AG04449 (cell line): ENCODE results near the gene ADAMTS16.

ENCODE experiments used
- CTCF ChIA-PET: fragments of 350-600 bp; formaldehyde crosslinking; extraction: SDS; loops from one replicate; lab custom pipeline; 2021; ENCODE audit warnings: antibody characterized with exemption; lab: Yijun Ruan, JAX
- POLR2A ChIA-PET: fragments of 400-600, 350-600 bp; formaldehyde crosslinking; extraction: SDS; loops from one replicate; lab custom pipeline; 2020; ENCODE audit warnings: antibody characterized with exemption, inconsistent platforms; lab: Yijun Ruan, JAX
- DNase-seq: peaks from one replicate; pipeline ENCODE4 v3.0.0-alpha.2; 2010; ENCODE audit warnings: low read depth, low spot score
- H3K4me3 ChIP-seq: 2 replicates; pipeline ENCODE4 v1.5.1; 2011; ENCODE audit warnings: low read depth, mild to moderate bottlenecking, control low read depth, low read length
- CTCF ChIP-seq: IDR thresholded peaks from one replicate; pipeline ENCODE4 v1.5.1; 2011; ENCODE audit warnings: mild to moderate bottlenecking, moderate library complexity, low read length, control low read depth, inconsistent platforms; ENCODE audit not compliant: insufficient read depth; ENCODE audit errors: missing control alignments

ADAMTS16 gene

GRCh38 chr5:5195128-5195918, 55.2 kb downstream of the ADAMTS16 start:
- TF ChIP-seq CTCF, result no peak
- ChIA-PET CTCF (no interaction called here), POLR2A (no interaction called here)
- no peak overlapping the region for H3K4me3 ChIP-seq
- no peak for DNase-seq

GRCh38 chr5:5198135-5198534, 58.0 kb downstream of the ADAMTS16 start:
- CTCF ChIA-PET, result interaction anchor here (0.9 to 1.3 kb wide), 2 partner anchors 55 to 57 kb away, joined by 3 read pairs; no protein-coding TSS in a partner anchor
- H3K4me3 ChIP-seq, result no peak overlapping the region
- POLR2A ChIA-PET, result no interaction called here
- no peak for DNase-seq
- TF ChIP-seq CTCF, result no peak

- POLR2A ChIA-PET, result no interaction called here
- CTCF ChIA-PET, result interaction anchor here (0.6 to 0.9 kb wide), 2 partner anchors 11 to 58 kb away, joined by 3 read pairs; no protein-coding TSS in a partner anchor
Observed at GRCh38 chr5:5198815-5199214, 58.7 kb downstream of the ADAMTS16 start.

GRCh38 chr5:5199495-5199894, 59.4 kb downstream of the ADAMTS16 start:
- no peak overlapping the region for H3K4me3 ChIP-seq
- CTCF ChIA-PET, result no interaction called here
- POLR2A ChIA-PET, result no interaction called here
- no peak for DNase-seq
- no peak for TF ChIP-seq CTCF

More at GRCh38 chr5:5198815-5199214, 58.7 kb downstream of the ADAMTS16 start:
- H3K4me3 ChIP-seq, result no peak overlapping the region
- DNase-seq, result no peak
- TF ChIP-seq CTCF, result no peak

- ChIA-PET CTCF (no interaction called here), POLR2A (no interaction called here)
- DNase-seq, result no peak
- H3K4me3 ChIP-seq, result no peak overlapping the region
- no peak for TF ChIP-seq CTCF
Observed at GRCh38 chr5:5200133-5200532, 60.0 kb downstream of the ADAMTS16 start.

GRCh38 chr5:5202321-5202720, 62.2 kb downstream of the ADAMTS16 start:
- no peak overlapping the region for H3K4me3 ChIP-seq

More at GRCh38 chr5:5202321-5202720, 62.2 kb downstream of the ADAMTS16 start:
- no peak for DNase-seq
- TF ChIP-seq CTCF, result no peak
- CTCF ChIA-PET, result no interaction called here
- POLR2A ChIA-PET, result no interaction called here
